NCI-H345 treated with DMSO at 0.1 percent for 48 hours (cell line): Measurements from ENCODE around the gene OCLN.
"Not testable (repeated sequence)": the region's sequence is repeated elsewhere in the genome, so short reads cannot be mapped to it uniquely, and the experiment has no call there.

ENCODE experiments used
- DNase-seq: peaks from one replicate; lab custom pipeline; 2025; ENCODE audit not compliant: unreplicated experiment; lab: John Stamatoyannopoulos, UW

The OCLN gene

GRCh38 chr5:69489246-69489645 is 3.3 kb upstream of the OCLN start:
- no peak for DNase-seq

- no peak for DNase-seq
These were observed 1.6 kb upstream of the OCLN start for GRCh38 chr5:69491027-69491426.

- DNase-seq = no peak
These were observed 676 bp upstream of the OCLN start for GRCh38 chr5:69491838-69492390.

GRCh38 chr5:69492923-69493395 is 369 bp downstream of the OCLN start:
- DNase-seq = no peak

GRCh38 chr5:69493396-69494133 is 975 bp downstream of the OCLN start:
- DNase-seq = no peak

- DNase-seq = no peak
These were observed 1.9 kb downstream of the OCLN start for GRCh38 chr5:69494452-69494851.

GRCh38 chr5:69497006-69497520 is 4.5 kb downstream of the OCLN start:
- no peak for DNase-seq

- DNase-seq = no peak
These were observed 5.8 kb downstream of the OCLN start for GRCh38 chr5:69498384-69498783.

GRCh38 chr5:69502367-69502766 is 9.8 kb downstream of the OCLN start:
- DNase-seq = no peak

- DNase-seq = no peak
These were observed 10.3 kb downstream of the OCLN start for GRCh38 chr5:69502767-69503488.

GRCh38 chr5:69504036-69504435 is 11.4 kb downstream of the OCLN start:
- DNase-seq = no peak

GRCh38 chr5:69505306-69505705 is 12.7 kb downstream of the OCLN start:
- DNase-seq = no peak

GRCh38 chr5:69509212-69509611 is 16.6 kb downstream of the OCLN start:
- no peak for DNase-seq

GRCh38 chr5:69510694-69511093 is 18.1 kb downstream of the OCLN start:
- no peak for DNase-seq

- DNase-seq = no peak
These were observed 20.2 kb downstream of the OCLN start for GRCh38 chr5:69512740-69513260.

- not testable (repeated sequence) for DNase-seq
These were observed 23.0 kb downstream of the OCLN start for GRCh38 chr5:69515570-69515969.

GRCh38 chr5:69516769-69517168 is 24.2 kb downstream of the OCLN start:
- DNase-seq = no peak

GRCh38 chr5:69517763-69518212 is 25.2 kb downstream of the OCLN start:
- DNase-seq = peak; percentile 17

- DNase-seq = no peak
These were observed 26.7 kb downstream of the OCLN start for GRCh38 chr5:69519285-69519684.

- no peak for DNase-seq
These were observed 29.4 kb downstream of the OCLN start for GRCh38 chr5:69522035-69522434.

GRCh38 chr5:69525490-69525889 is 32.9 kb downstream of the OCLN start:
- no peak for DNase-seq

GRCh38 chr5:69526660-69527059 is 34.1 kb downstream of the OCLN start:
- DNase-seq = no peak
